Measurements from ENCODE around the gene GHR.

Gene GHR

GRCh38 chr5:42626462-42626861, 203.2 kb downstream of the GHR start:
- no peak overlapping the region for H2BK120ac ChIP-seq (ENCODE audit: low read depth, low read length)
- H3K4me2 ChIP-seq (ENCODE audit: low read length), result no peak overlapping the region
- H4K5ac ChIP-seq (ENCODE audit: low read length), result no peak overlapping the region
- no CpG with 5 or more reads among the region's 4 CpGs for WGBS (ENCODE audit: extremely low coverage, insufficient coverage, low lambda C conversion rate)
- H3K79me2 ChIP-seq (ENCODE audit: control insufficient read depth, insufficient read depth, low read length), result no peaks in the 10 kb centered on the region
- no peak overlapping the region for H2BK5ac ChIP-seq (ENCODE audit: low read length)
- no peaks in the 10 kb centered on the region for H3K27me3 ChIP-seq (ENCODE audit: insufficient read depth, low read length, poor library complexity)
- H3K4ac ChIP-seq (ENCODE audit: low read depth, low read length), result no peak overlapping the region
- H2AK5ac ChIP-seq (ENCODE audit: low read length), result no peak overlapping the region
- H3K36me3 ChIP-seq (ENCODE audit: control insufficient read depth, insufficient read depth, low read length), result no peaks in the 10 kb centered on the region
- H2BK15ac ChIP-seq (replicated peaks; ENCODE audit: low read depth), result no peak overlapping the region
- no peak overlapping the region for H3K27ac ChIP-seq (ENCODE audit: low read depth, low read length)
- DNase-seq, result peak; percentile 57
- no peak overlapping the region for H4K8ac ChIP-seq (ENCODE audit: low read depth, low read length)
- H3K56ac ChIP-seq (ENCODE audit: low read length), result no peak overlapping the region
- H3K18ac ChIP-seq (ENCODE audit: low read length), result peak overlapping the region; percentile 31
- no peaks in the 10 kb centered on the region for H3K79me1 ChIP-seq (ENCODE audit: low read length)
- no peak overlapping the region for H3K9ac ChIP-seq (ENCODE audit: low read length)
- H3K23ac ChIP-seq (ENCODE audit: low read length), result no peak overlapping the region
- no peak overlapping the region for H3K4me3 ChIP-seq (ENCODE audit: low read length)
- H3K4me1 ChIP-seq (ENCODE audit: control insufficient read depth, low read depth, low read length), result peaks cover 8% of the 10 kb centered on the region

- Histone ChIP-seq H3K79me2 (ENCODE audit: control insufficient read depth, insufficient read depth, low read length) (no peaks in the 10 kb centered on the region), H4K5ac (ENCODE audit: low read length) (no peak overlapping the region), H3K56ac (ENCODE audit: low read length) (no peak overlapping the region), H3K18ac (ENCODE audit: low read length) (no peak overlapping the region), H2BK15ac (replicated peaks; ENCODE audit: low read depth) (no peak overlapping the region), H4K8ac (ENCODE audit: low read depth, low read length) (no peak overlapping the region), H3K27ac (ENCODE audit: low read depth, low read length) (no peak overlapping the region), H3K27me3 (ENCODE audit: insufficient read depth, low read length, poor library complexity) (no peaks in the 10 kb centered on the region), H3K4me1 (ENCODE audit: control insufficient read depth, low read depth, low read length) (peaks cover 8% of the 10 kb centered on the region), H3K23ac (ENCODE audit: low read length) (no peak overlapping the region), H3K36me3 (ENCODE audit: control insufficient read depth, insufficient read depth, low read length) (no peaks in the 10 kb centered on the region), H2BK120ac (ENCODE audit: low read depth, low read length) (no peak overlapping the region), H3K9ac (ENCODE audit: low read length) (no peak overlapping the region), H2AK5ac (ENCODE audit: low read length) (no peak overlapping the region), H3K4ac (ENCODE audit: low read depth, low read length) (no peak overlapping the region), H3K4me3 (ENCODE audit: low read length) (no peak overlapping the region), H2BK5ac (ENCODE audit: low read length) (no peak overlapping the region), H3K4me2 (ENCODE audit: low read length) (no peak overlapping the region), H3K79me1 (ENCODE audit: low read length) (no peaks in the 10 kb centered on the region)
- WGBS (ENCODE audit: extremely low coverage, insufficient coverage, low lambda C conversion rate), result no CpG with 5 or more reads among the region's 1 CpG
- no peak for DNase-seq
These were observed 205.6 kb downstream of the GHR start for GRCh38 chr5:42628821-42629220.

- DNase-seq, result no peak
- no peaks in the 10 kb centered on the region for H3K79me2 ChIP-seq (ENCODE audit: control insufficient read depth, insufficient read depth, low read length)
- H3K4me1 ChIP-seq (ENCODE audit: control insufficient read depth, low read depth, low read length), result peaks cover 8% of the 10 kb centered on the region
- no peak overlapping the region for H3K56ac ChIP-seq (ENCODE audit: low read length)
- H2BK5ac ChIP-seq (ENCODE audit: low read length), result no peak overlapping the region
- no CpG with 5 or more reads among the region's 2 CpGs for WGBS (ENCODE audit: extremely low coverage, insufficient coverage, low lambda C conversion rate)
- no peak overlapping the region for H3K18ac ChIP-seq (ENCODE audit: low read length)
- no peak overlapping the region for H3K4me3 ChIP-seq (ENCODE audit: low read length)
- no peak overlapping the region for H3K27ac ChIP-seq (ENCODE audit: low read depth, low read length)
- no peak overlapping the region for H3K4me2 ChIP-seq (ENCODE audit: low read length)
- no peak overlapping the region for H3K9ac ChIP-seq (ENCODE audit: low read length)
- no peak overlapping the region for H3K4ac ChIP-seq (ENCODE audit: low read depth, low read length)
- H2AK5ac ChIP-seq (ENCODE audit: low read length), result no peak overlapping the region
- H2BK120ac ChIP-seq (ENCODE audit: low read depth, low read length), result no peak overlapping the region
- H4K8ac ChIP-seq (ENCODE audit: low read depth, low read length), result no peak overlapping the region
- no peaks in the 10 kb centered on the region for H3K36me3 ChIP-seq (ENCODE audit: control insufficient read depth, insufficient read depth, low read length)
- H2BK15ac ChIP-seq (replicated peaks; ENCODE audit: low read depth), result no peak overlapping the region
- no peaks in the 10 kb centered on the region for H3K79me1 ChIP-seq (ENCODE audit: low read length)
- H4K5ac ChIP-seq (ENCODE audit: low read length), result no peak overlapping the region
- H3K23ac ChIP-seq (ENCODE audit: low read length), result no peak overlapping the region
- no peaks in the 10 kb centered on the region for H3K27me3 ChIP-seq (ENCODE audit: insufficient read depth, low read length, poor library complexity)
These were observed 206.0 kb downstream of the GHR start for GRCh38 chr5:42629284-42629683.

- peaks cover 5% of the 10 kb centered on the region for H3K4me1 ChIP-seq (ENCODE audit: control insufficient read depth, low read depth, low read length)
- no peak overlapping the region for H3K4me3 ChIP-seq (ENCODE audit: low read length)
- no peak overlapping the region for H2BK15ac ChIP-seq (replicated peaks; ENCODE audit: low read depth)
- H3K36me3 ChIP-seq (ENCODE audit: control insufficient read depth, insufficient read depth, low read length), result no peaks in the 10 kb centered on the region
- H3K23ac ChIP-seq (ENCODE audit: low read length), result no peak overlapping the region
- no peak overlapping the region for H3K18ac ChIP-seq (ENCODE audit: low read length)
- no peaks in the 10 kb centered on the region for H3K27me3 ChIP-seq (ENCODE audit: insufficient read depth, low read length, poor library complexity)
- no peak overlapping the region for H2AK5ac ChIP-seq (ENCODE audit: low read length)
- H3K4me2 ChIP-seq (ENCODE audit: low read length), result no peak overlapping the region
- no peak overlapping the region for H4K5ac ChIP-seq (ENCODE audit: low read length)
- no peak overlapping the region for H2BK5ac ChIP-seq (ENCODE audit: low read length)
- H3K4ac ChIP-seq (ENCODE audit: low read depth, low read length), result peak overlapping the region; percentile 12
- no peak overlapping the region for H3K56ac ChIP-seq (ENCODE audit: low read length)
- no peak for DNase-seq
- no peaks in the 10 kb centered on the region for H3K79me1 ChIP-seq (ENCODE audit: low read length)
- no peak overlapping the region for H2BK120ac ChIP-seq (ENCODE audit: low read depth, low read length)
- H3K27ac ChIP-seq (ENCODE audit: low read depth, low read length), result no peak overlapping the region
- WGBS (ENCODE audit: extremely low coverage, insufficient coverage, low lambda C conversion rate), result no CpG with 5 or more reads among the region's 5 CpGs
- H4K8ac ChIP-seq (ENCODE audit: low read depth, low read length), result no peak overlapping the region
- no peaks in the 10 kb centered on the region for H3K79me2 ChIP-seq (ENCODE audit: control insufficient read depth, insufficient read depth, low read length)
- no peak overlapping the region for H3K9ac ChIP-seq (ENCODE audit: low read length)
These were observed 208.0 kb downstream of the GHR start for GRCh38 chr5:42631241-42631640.

- H3K56ac ChIP-seq (ENCODE audit: low read length), result no peak overlapping the region
- no peaks in the 10 kb centered on the region for H3K4me1 ChIP-seq (ENCODE audit: control insufficient read depth, low read depth, low read length)
- H2BK15ac ChIP-seq (replicated peaks; ENCODE audit: low read depth), result no peak overlapping the region
- no peaks in the 10 kb centered on the region for H3K36me3 ChIP-seq (ENCODE audit: control insufficient read depth, insufficient read depth, low read length)
- H3K4ac ChIP-seq (ENCODE audit: low read depth, low read length), result no peak overlapping the region
- no peak overlapping the region for H4K5ac ChIP-seq (ENCODE audit: low read length)
- H3K9ac ChIP-seq (ENCODE audit: low read length), result no peak overlapping the region
- no peak overlapping the region for H3K4me3 ChIP-seq (ENCODE audit: low read length)
- no CpG with 5 or more reads among the region's 1 CpG for WGBS (ENCODE audit: extremely low coverage, insufficient coverage, low lambda C conversion rate)
- H2BK5ac ChIP-seq (ENCODE audit: low read length), result no peak overlapping the region
- no peak overlapping the region for H3K23ac ChIP-seq (ENCODE audit: low read length)
- H2AK5ac ChIP-seq (ENCODE audit: low read length), result no peak overlapping the region
- no peaks in the 10 kb centered on the region for H3K79me2 ChIP-seq (ENCODE audit: control insufficient read depth, insufficient read depth, low read length)
- peak; percentile 24 for DNase-seq
- H4K8ac ChIP-seq (ENCODE audit: low read depth, low read length), result no peak overlapping the region
- H3K4me2 ChIP-seq (ENCODE audit: low read length), result no peak overlapping the region
- no peaks in the 10 kb centered on the region for H3K79me1 ChIP-seq (ENCODE audit: low read length)
- H3K27ac ChIP-seq (ENCODE audit: low read depth, low read length), result no peak overlapping the region
- H2BK120ac ChIP-seq (ENCODE audit: low read depth, low read length), result no peak overlapping the region
- H3K27me3 ChIP-seq (ENCODE audit: insufficient read depth, low read length, poor library complexity), result no peaks in the 10 kb centered on the region
- H3K18ac ChIP-seq (ENCODE audit: low read length), result peak overlapping the region; percentile 2
These were observed 209.2 kb downstream of the GHR start for GRCh38 chr5:42632354-42632900.

GRCh38 chr5:42634575-42634974, 211.3 kb downstream of the GHR start:
- no peak for DNase-seq
- Histone ChIP-seq H2AK5ac (ENCODE audit: low read length) (no peak overlapping the region), H2BK15ac (replicated peaks; ENCODE audit: low read depth) (no peak overlapping the region), H4K8ac (ENCODE audit: low read depth, low read length) (no peak overlapping the region), H3K4me3 (ENCODE audit: low read length) (no peak overlapping the region), H4K5ac (ENCODE audit: low read length) (no peak overlapping the region), H3K79me2 (ENCODE audit: control insufficient read depth, insufficient read depth, low read length) (no peaks in the 10 kb centered on the region), H3K27ac (ENCODE audit: low read depth, low read length) (no peak overlapping the region), H3K36me3 (ENCODE audit: control insufficient read depth, insufficient read depth, low read length) (no peaks in the 10 kb centered on the region), H2BK120ac (ENCODE audit: low read depth, low read length) (no peak overlapping the region), H3K4me1 (ENCODE audit: control insufficient read depth, low read depth, low read length) (no peaks in the 10 kb centered on the region), H3K79me1 (ENCODE audit: low read length) (no peaks in the 10 kb centered on the region), H3K56ac (ENCODE audit: low read length) (no peak overlapping the region), H2BK5ac (ENCODE audit: low read length) (no peak overlapping the region), H3K4ac (ENCODE audit: low read depth, low read length) (no peak overlapping the region), H3K18ac (ENCODE audit: low read length) (no peak overlapping the region), H3K27me3 (ENCODE audit: insufficient read depth, low read length, poor library complexity) (no peaks in the 10 kb centered on the region), H3K9ac (ENCODE audit: low read length) (no peak overlapping the region), H3K23ac (ENCODE audit: low read length) (no peak overlapping the region), H3K4me2 (ENCODE audit: low read length) (no peak overlapping the region)
- WGBS (ENCODE audit: extremely low coverage, insufficient coverage, low lambda C conversion rate), result no CpG with 5 or more reads among the region's 4 CpGs
